Thoracic aorta (tissue), 2 donors: Measurements from ENCODE around the gene MAGI1. TPM values are rescaled to one million over a fixed set of nuclear protein-coding genes. Genes with fewer than 3 reads are reported as not detected.
A peak's percentile ranks its signal among the peaks of the same experiment; 100 is the strongest.
"Not testable (repeated sequence)": the region's sequence is repeated elsewhere in the genome, so short reads cannot be mapped to it uniquely, and the experiment has no call there.

ENCODE experiments used
- ATAC-seq: fragments of 150-250 bp; one replicate; pipeline ENCODE4 v1.8.0; 2017; ENCODE audit warnings: low read depth; ENCODE audit not compliant: insufficient number of reproducible peaks, low FRiP score
- DNase-seq: peaks from one replicate; pipeline ENCODE4 v3.0.0-alpha.2; 2020; ENCODE audit warnings: low spot score
- H3K27ac ChIP-seq, 2 donors: fragments of 200-600 bp; sonication (generic); 1 replicate in 1 of 2; 2 replicates in 1 of 2; pipeline ENCODE4 v1.5.1; 2016; ENCODE audit warnings: mild to moderate bottlenecking in 2 of 2, moderate library complexity in 2 of 2
- H3K27me3 ChIP-seq: fragments of 200-600 bp; sonication (generic); replicated peaks from 2 replicates; pipeline ENCODE4 v1.6.0; 2016; ENCODE audit warnings: mild to moderate bottlenecking; ENCODE audit not compliant: insufficient read depth
- H3K36me3 ChIP-seq: fragments of 200-600 bp; sonication (generic); one replicate; pipeline ENCODE4 v1.5.1; 2016
- H3K4me1 ChIP-seq, 2 donors: fragments of 200-600 bp; sonication (generic); 1 replicate in 1 of 2; 2 replicates in 1 of 2; pipeline versions ENCODE4 v1.5.1 to v1.6.0; 2016; ENCODE audit warnings: low read depth in 2 of 2, mild to moderate bottlenecking in 1 of 2; ENCODE audit not compliant: control insufficient read depth in 1 of 2
- H3K4me3 ChIP-seq: fragments of 200-600 bp; sonication (generic); 2 replicates; pipeline ENCODE4 v1.5.1; 2016; ENCODE audit warnings: mild to moderate bottlenecking
- H3K9me3 ChIP-seq: fragments of 200-600 bp; sonication (generic); 2 replicates; pipeline ENCODE4 v1.5.1; 2016
- CTCF ChIP-seq: fragments of 200-600 bp; sonication (generic); IDR thresholded peaks from one replicate; pipeline ENCODE4 v1.5.1; 2019; ENCODE audit warnings: antibody characterized with exemption
- total RNA-seq, 2 donors: library from RNA; depleted of rRNA; stranded (reverse); fragments of >200 nt; gene quantifications; one replicate each; pipeline versions ENCODE4 v1.1.0 to v1.2.3, GENCODE V29; 2016

The MAGI1 gene
- total RNA-seq, 2 donors from 2014 or later: 48.2 to 88.5 TPM

- no peak for TF ChIP-seq CTCF
- no peak for ATAC-seq
- Histone ChIP-seq H3K27ac (peak overlapping the region; percentile 51 to 53), H3K27me3 (no peaks in the 10 kb centered on the region), H3K9me3 (no peaks in the 10 kb centered on the region), H3K4me1 (peaks cover 18 to 31% of the 10 kb centered on the region in 2 donors), H3K36me3 (no peaks in the 10 kb centered on the region), H3K4me3 (peak overlapping the region; percentile 7)
- DNase-seq: no peak
These were observed 9.3 kb upstream of the MAGI1 start for GRCh38 chr3:66048051-66048395.

GRCh38 chr3:66047311-66048050, 8.8 kb upstream of the MAGI1 start:
- H3K27me3 ChIP-seq: no peaks in the 10 kb centered on the region

GRCh38 chr3:66046321-66046720, 7.6 kb upstream of the MAGI1 start:
- Histone ChIP-seq H3K4me1 (peaks cover 14 to 19% of the 10 kb centered on the region in 2 donors), H3K27ac (peak overlapping the region in 1 of 2 donors; percentile 8)
- not testable (repeated sequence) for ATAC-seq, H3K9me3 ChIP-seq, DNase-seq, H3K4me3 ChIP-seq, H3K36me3 ChIP-seq, H3K27me3 ChIP-seq

More at GRCh38 chr3:66047311-66048050, 8.8 kb upstream of the MAGI1 start:
- no peak for DNase-seq
- Histone ChIP-seq H3K4me1 (peaks cover 14 to 25% of the 10 kb centered on the region in 2 donors), H3K27ac (peak overlapping the region; percentile 51 to 53), H3K9me3 (no peaks in the 10 kb centered on the region), H3K4me3 (peak overlapping the region; percentile 7), H3K36me3 (no peaks in the 10 kb centered on the region)
- ATAC-seq: peak; percentile 88
- TF ChIP-seq CTCF: no peak

- Histone ChIP-seq H3K27me3 (no peaks in the 10 kb centered on the region), H3K4me3 (no peak overlapping the region), H3K36me3 (no peaks in the 10 kb centered on the region), H3K9me3 (no peaks in the 10 kb centered on the region), H3K27ac (no peak overlapping the region), H3K4me1 (peaks cover 0 to 10% of the 10 kb centered on the region in 2 donors)
- no peak for TF ChIP-seq CTCF
- ATAC-seq (no peak), DNase-seq (no peak)
These were observed 3.1 kb upstream of the MAGI1 start for GRCh38 chr3:66041828-66042227.

- no peak for TF ChIP-seq CTCF
- no peak overlapping the region for H3K27ac ChIP-seq
These were observed 2.4 kb upstream of the MAGI1 start for GRCh38 chr3:66041116-66041515.

GRCh38 chr3:66039590-66039887, 821 bp upstream of the MAGI1 start:
- Histone ChIP-seq H3K4me1 (peaks cover 9 to 28% of the 10 kb centered on the region in 2 donors), H3K27me3 (no peaks in the 10 kb centered on the region), H3K9me3 (no peaks in the 10 kb centered on the region), H3K4me3 (peak overlapping the region; percentile 76), H3K27ac (peak overlapping the region; percentile 95 to 96), H3K36me3 (no peaks in the 10 kb centered on the region)
- TF ChIP-seq CTCF: no peak
- no peak for ATAC-seq
- DNase-seq: no peak

More at GRCh38 chr3:66041116-66041515, 2.4 kb upstream of the MAGI1 start:
- Histone ChIP-seq H3K4me1 (peaks cover 4 to 17% of the 10 kb centered on the region in 2 donors), H3K27me3 (no peaks in the 10 kb centered on the region), H3K36me3 (no peaks in the 10 kb centered on the region), H3K4me3 (no peak overlapping the region), H3K9me3 (no peaks in the 10 kb centered on the region)
- ATAC-seq (no peak), DNase-seq (no peak)
